Embryonic facial prominence (tissue), 1 donor: ENCODE results near the gene PTPRG.

Experiments used
- DNase-seq: peaks from one replicate; pipeline ENCODE4 v3.0.0-alpha.2; 2016; ENCODE audit errors: extremely low spot score

Gene PTPRG

GRCh38 chr3:61960976-61961375 is 399.6 kb downstream of the PTPRG start:
- no peak for DNase-seq

DNA sequence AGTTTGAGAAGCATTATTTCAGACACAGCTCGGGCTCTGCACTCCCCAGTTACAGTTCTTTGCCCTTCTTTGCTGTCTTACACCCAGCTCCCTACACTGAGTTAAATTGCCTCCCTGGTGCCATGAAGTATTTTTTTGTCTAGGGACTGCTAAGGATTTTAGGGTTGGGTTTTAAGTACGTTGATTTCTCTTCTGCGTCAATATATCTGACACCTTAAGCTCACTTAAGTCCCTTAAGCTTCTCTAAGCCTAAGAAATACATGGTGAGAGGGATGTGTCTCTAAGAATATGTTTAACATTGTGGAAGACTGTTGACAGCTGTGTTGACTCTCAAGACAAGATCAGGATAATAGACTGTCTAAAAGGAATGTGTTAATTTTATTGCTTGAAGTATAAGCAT is 400.5 kb downstream of the PTPRG start:
- DNase-seq, result no peak

GRCh38 chr3:61964566-61964965 is 403.2 kb downstream of the PTPRG start:
- DNase-seq, result no peak

DNA sequence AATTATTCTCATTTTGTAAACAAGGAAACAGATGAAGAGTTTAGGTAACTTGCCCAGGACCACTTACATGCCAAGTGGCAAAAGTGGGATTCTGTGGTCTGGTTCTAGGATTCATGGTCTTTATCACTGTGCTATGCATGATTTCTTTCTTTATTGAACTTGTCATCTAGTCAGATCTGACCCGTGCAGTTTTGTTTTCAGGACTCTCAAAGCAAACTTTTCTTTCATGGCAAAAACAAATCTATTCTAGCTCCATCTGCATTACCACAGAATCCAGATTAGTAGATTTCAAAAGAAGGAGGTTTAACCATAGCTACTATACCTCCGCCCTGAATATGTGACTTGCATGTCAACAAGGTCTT is 404.4 kb downstream of the PTPRG start:
- no peak for DNase-seq

GRCh38 chr3:61966200-61966599 is 404.8 kb downstream of the PTPRG start:
- no peak for DNase-seq

- no peak for DNase-seq
Observed at GRCh38 chr3:61967019-61967418, 405.6 kb downstream of the PTPRG start.

DNA sequence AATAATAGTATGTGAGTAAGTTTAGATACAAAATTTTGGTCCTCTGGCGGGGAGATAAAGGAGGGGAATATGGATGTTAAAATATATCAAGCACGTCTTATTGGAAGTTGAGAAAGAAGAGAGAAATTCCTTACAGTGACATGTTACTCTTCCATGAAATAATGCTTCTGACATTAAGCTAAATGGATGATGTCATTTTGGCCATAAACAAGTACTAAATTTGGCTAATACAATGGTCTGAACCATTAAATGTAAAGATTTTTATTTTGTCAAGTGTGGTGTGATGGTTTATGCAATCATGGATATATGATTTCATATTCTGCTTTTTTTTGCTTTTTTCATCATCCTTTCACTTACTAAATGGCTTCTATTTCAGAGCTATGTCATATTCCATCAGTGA is 406.6 kb downstream of the PTPRG start:
- DNase-seq, result no peak

GRCh38 chr3:61974662-61975061 is 413.3 kb downstream of the PTPRG start:
- no peak for DNase-seq

DNA sequence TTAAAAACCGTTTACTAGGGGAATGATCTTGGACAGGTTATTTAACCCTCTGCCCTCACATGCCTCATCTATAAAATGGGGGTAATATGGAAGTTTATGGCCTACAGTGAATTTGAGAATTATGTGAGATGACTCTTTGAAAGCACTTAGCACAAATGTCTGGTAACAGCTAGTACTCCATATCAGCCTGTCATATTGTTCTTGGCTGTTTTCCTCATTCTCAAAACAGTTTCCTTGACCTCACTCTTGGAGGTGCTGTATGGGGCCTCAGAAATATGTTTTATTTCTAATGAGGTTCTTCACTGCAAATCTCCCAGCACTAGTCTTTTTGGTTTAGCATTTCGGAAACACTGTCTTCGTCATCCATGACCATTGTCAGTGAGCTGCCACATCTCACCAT is 413.8 kb downstream of the PTPRG start:
- DNase-seq, result no peak

GRCh38 chr3:61975936-61976335 is 414.6 kb downstream of the PTPRG start:
- no peak for DNase-seq

- no peak for DNase-seq
Observed at GRCh38 chr3:61978460-61979419, 417.4 kb downstream of the PTPRG start.

DNA sequence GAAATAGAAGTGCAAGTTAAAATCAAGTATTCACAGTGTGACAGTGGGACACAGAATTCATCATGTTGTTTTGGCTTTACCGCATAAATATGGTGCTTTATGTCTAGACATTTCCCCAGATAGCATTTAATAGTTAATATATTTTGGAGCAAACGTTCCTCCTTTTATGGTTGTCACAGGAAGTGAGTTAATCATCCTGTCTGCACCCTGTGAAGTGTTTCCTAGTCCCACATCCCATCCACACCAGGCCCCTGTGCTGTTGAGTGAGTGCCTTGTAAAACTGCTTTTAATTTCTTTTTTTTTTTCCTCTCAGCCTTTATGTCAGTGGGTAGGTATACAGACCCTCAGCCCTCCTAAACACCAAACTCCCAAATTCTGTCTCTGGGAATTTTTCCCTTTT is 418.3 kb downstream of the PTPRG start:
- no peak for DNase-seq

- DNase-seq, result no peak
Observed at GRCh38 chr3:61980041-61980440, 418.7 kb downstream of the PTPRG start.

DNA sequence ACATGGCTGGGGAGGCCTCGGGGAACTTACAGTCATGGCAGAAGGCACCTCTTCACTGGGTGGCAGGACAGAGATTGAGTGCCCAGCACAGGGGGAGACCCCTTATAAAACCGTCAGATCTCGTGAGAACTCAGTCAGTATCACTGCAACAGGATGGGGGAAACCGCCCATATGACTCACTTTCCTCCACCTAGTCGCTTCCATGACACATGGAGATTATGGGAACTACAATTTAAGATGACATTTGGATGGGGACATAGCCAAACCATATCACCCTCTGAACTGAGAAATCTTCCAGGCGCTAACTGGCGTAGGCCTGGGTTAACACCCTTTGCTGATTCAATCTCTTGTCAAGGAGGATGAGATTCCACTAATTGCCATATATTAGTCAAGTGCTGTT is 419.7 kb downstream of the PTPRG start:
- no peak for DNase-seq

DNA sequence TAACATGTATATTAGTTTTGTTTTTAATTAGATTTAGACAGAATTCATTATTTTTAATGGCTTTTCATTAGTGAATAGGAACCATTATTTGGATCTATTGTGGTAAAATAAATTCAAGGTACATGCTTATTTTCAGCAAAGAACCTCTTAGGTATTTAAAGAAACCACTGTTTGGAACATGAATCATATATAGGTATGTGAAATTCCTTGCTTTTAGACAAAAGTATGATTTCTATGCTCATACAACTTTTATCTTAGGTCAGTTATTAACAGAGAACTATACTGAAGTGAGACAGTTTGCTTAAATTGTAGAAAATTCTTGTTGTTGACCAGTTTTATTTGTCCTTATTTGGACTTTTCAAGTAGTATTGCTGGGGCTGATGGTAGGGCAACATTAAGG is 422.1 kb downstream of the PTPRG start:
- no peak for DNase-seq

- DNase-seq, result no peak
Observed at GRCh38 chr3:61985020-61985419, 423.6 kb downstream of the PTPRG start.

DNA sequence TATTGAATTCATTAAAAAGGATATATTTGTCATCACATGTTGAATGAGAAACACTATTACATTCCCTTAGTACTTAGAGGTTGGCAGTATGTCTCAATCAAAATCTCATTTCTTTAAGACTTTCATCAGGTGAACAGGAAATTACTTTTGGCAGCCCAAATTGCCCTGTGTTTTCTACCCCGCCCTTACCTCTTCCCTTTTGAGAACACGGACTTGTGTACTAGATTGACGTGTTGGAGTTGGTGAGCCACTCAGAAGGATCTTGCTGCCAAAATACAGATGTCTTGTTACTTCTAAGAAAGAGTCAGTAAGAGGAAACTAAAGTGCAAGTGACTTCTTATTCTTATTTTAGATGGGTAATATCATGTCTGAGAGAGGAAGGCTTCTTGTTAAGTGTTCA is 425.1 kb downstream of the PTPRG start:
- DNase-seq, result no peak

- DNase-seq, result no peak
Observed at GRCh38 chr3:61989681-61990080, 428.3 kb downstream of the PTPRG start.

GRCh38 chr3:61990327-61991027 is 429.1 kb downstream of the PTPRG start:
- DNase-seq, result no peak

GRCh38 chr3:61991706-61992105 is 430.3 kb downstream of the PTPRG start:
- no peak for DNase-seq

- DNase-seq, result no peak
Observed at GRCh38 chr3:61996366-61996765, 435.0 kb downstream of the PTPRG start.

DNA sequence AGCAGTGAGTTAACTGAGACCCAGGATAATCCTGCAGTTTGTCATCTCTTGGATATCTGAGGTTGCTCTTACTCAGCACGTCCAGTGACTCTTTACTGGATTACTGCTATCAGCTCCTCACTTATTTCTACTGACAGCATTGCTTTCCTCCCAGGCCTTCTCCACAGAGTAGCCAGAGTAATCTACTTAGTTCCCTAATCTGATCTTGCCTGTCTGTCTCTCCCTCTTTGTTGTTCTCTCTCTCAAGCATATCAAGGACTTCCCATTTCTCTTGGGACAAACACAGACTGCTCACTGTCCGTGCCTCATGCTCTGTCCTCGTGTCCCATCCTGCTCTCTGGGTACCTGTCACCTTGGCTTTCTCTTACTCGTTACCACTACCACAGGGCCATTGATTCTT is 435.7 kb downstream of the PTPRG start:
- no peak for DNase-seq

DNA sequence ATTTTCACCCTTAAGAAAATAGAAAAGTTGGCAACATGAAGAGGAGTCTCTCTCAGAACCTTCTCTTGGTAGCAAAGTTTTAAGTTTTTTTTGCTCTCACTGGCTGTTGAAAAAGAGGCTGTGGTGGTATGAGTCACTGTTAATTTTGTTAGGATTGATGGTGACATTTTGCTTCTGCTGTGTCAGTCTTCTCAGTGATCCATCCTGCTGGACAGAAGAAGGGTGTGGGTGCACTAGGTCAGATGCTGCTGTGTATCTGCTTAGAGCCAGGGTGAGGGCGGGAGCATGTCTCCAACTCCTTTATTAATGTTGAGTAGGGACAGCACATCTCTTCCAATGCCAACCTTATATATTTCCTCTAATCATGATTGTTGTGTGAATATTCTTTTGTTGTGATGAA is 442.5 kb downstream of the PTPRG start:
- no peak for DNase-seq
